HCT116 (cell line): ENCODE results near the gene TMEM109. TPM values are rescaled to one million over a fixed set of nuclear protein-coding genes. Genes with fewer than 3 reads are reported as not detected.

ENCODE experiments used
- ATAC-seq: fragments of 200-7000 bp; cut with Tn5 transposase; 2 replicates; pipeline ENCODE4 v1.9.1; 2020; ENCODE audit warnings: mild to moderate bottlenecking, moderate library complexity
- BruUV-seq: library from RNA; stranded (reverse); fragments of 400-500 nt; replicated peaks from 2 replicates; lab custom pipeline; 2021; lab: Mats Ljungman, UMichigan
- CTCF ChIA-PET: fragments of 300-600 bp; sonication (Branson Sonifier 250); formaldehyde crosslinking; loops from one replicate; lab custom pipeline; 2021; ENCODE audit warnings: antibody characterized with exemption; lab: Charles Lee
- POLR2A ChIA-PET: fragments of 300-600, 350-600 bp; sonication (Branson Sonifier 250); formaldehyde crosslinking; loops from one replicate; lab custom pipeline; 2021; ENCODE audit warnings: antibody characterized with exemption; lab: Charles Lee
- RAD21 ChIA-PET, 2 experiments: fragments of 300-600 bp; sonication (Branson Sonifier 250); formaldehyde crosslinking; loops; one replicate each; lab custom pipeline; 2023; ENCODE audit warnings: low total read pairs in 2 of 2; ENCODE audit not compliant: uncharacterized antibody in 2 of 2, unreplicated experiment in 2 of 2, low non-redundant PET in 1 of 2; lab: Charles Lee
- DNase-seq: peaks from one replicate; pipeline ENCODE4 v3.0.0-alpha.2; 2010; ENCODE audit warnings: low read depth, low spot score
- H2AFZ ChIP-seq: fragments of 200-600 bp; shearing (Covaris generic), sonication (generic); 2 replicates; pipeline ENCODE4 v1.6.1; 2017; ENCODE audit warnings: low read depth, mixed run types, mixed read lengths, antibody characterized with exemption, low read length; ENCODE audit not compliant: poor library complexity, severe bottlenecking
- H3K27ac ChIP-seq: 2 replicates; pipeline ENCODE4 v1.5.1; 2012; ENCODE audit warnings: low read depth, low read length
- H3K27me3 ChIP-seq: fragments of 200-600 bp; sonication (generic); 2 replicates; pipeline ENCODE4 v1.6.1; 2016; ENCODE audit warnings: mixed run types, low read length, mixed read lengths; ENCODE audit not compliant: insufficient read depth
- H3K36me3 ChIP-seq, 2 experiments: fragments of 200-500 bp in 1 of 2; fragments of 200-600 bp in 1 of 2; sonication (Bioruptor generic) in 1 of 2; sonication (generic) in 1 of 2; 2 replicates each; pipeline versions ENCODE4 v1.5.1 to v1.6.1; 2014 to 2016; ENCODE audit warnings: low read length in 2 of 2, inconsistent platforms in 1 of 2, mixed read lengths in 1 of 2, mixed run types in 1 of 2; ENCODE audit not compliant: insufficient read depth in 2 of 2, control insufficient read depth in 1 of 2
- H3K4me1 ChIP-seq, 2 experiments: fragments of 200-600 bp in 1 of 2; sonication (generic) in 1 of 2; 2 replicates each; pipeline versions ENCODE4 v1.5.1 to v1.6.1; 2012 to 2017; ENCODE audit warnings: low read length in 2 of 2, inconsistent platforms in 1 of 2, mild to moderate bottlenecking in 1 of 2, mixed read lengths in 1 of 2, mixed run types in 1 of 2, moderate library complexity in 1 of 2; ENCODE audit not compliant: insufficient read depth in 2 of 2, control insufficient read depth in 1 of 2
- H3K4me2 ChIP-seq: fragments of 200-600 bp; sonication (generic); 2 replicates; pipeline ENCODE4 v1.6.1; 2017; ENCODE audit warnings: mixed run types, low read length, mixed read lengths
- H3K4me3 ChIP-seq, 2 experiments: fragments of 200-600 bp in 1 of 2; sonication (generic) in 1 of 2; replicated peaks in 1 of 2; 2 replicates each; pipeline ENCODE4 v1.5.1; 2011 to 2016; ENCODE audit warnings: low read length in 2 of 2, control low read depth in 1 of 2, low read depth in 1 of 2, mild to moderate bottlenecking in 1 of 2, mixed read lengths in 1 of 2, mixed run types in 1 of 2
- H3K79me2 ChIP-seq: fragments of 200-600 bp; sonication (generic); 2 replicates; pipeline ENCODE4 v1.6.1; 2017; ENCODE audit warnings: mild to moderate bottlenecking, mixed run types, low read length, moderate library complexity, mixed read lengths; ENCODE audit not compliant: insufficient read depth
- H3K9ac ChIP-seq: fragments of 200-600 bp; sonication (generic); 2 replicates; pipeline ENCODE4 v1.6.1; 2016; ENCODE audit warnings: low read length, mixed read lengths
- H3K9me2 ChIP-seq: fragments of 200-600 bp; sonication (generic), shearing (Covaris generic); 2 replicates; pipeline ENCODE4 v1.6.1; 2017; ENCODE audit warnings: mixed run types, mild to moderate bottlenecking, moderate library complexity; ENCODE audit not compliant: insufficient read depth
- H3K9me3 ChIP-seq, 2 experiments: fragments of 200-500 bp in 1 of 2; fragments of 200-600 bp in 1 of 2; sonication (Bioruptor generic) in 1 of 2; sonication (generic) in 1 of 2; 2 replicates each; pipeline ENCODE4 v1.6.1; 2014 to 2017; ENCODE audit warnings: low read length in 2 of 2, mixed read lengths in 2 of 2, inconsistent platforms in 1 of 2, low read depth in 1 of 2, mild to moderate bottlenecking in 1 of 2, mixed run types in 1 of 2, moderate library complexity in 1 of 2; ENCODE audit not compliant: control insufficient read depth in 1 of 2, insufficient read depth in 1 of 2
- H4K20me1 ChIP-seq: fragments of 200-600 bp; sonication (generic), shearing (Covaris generic); 2 replicates; pipeline ENCODE4 v1.6.1; 2017; ENCODE audit warnings: mixed run types, mild to moderate bottlenecking, moderate library complexity; ENCODE audit not compliant: insufficient read depth
- CBX3 ChIP-seq: IDR thresholded peaks from 2 replicates; pipeline ENCODE4 v1.6.1; 2012; ENCODE audit warnings: low read depth
- CEBPB ChIP-seq: IDR thresholded peaks from 2 replicates; pipeline ENCODE4 v1.6.1; 2012; ENCODE audit warnings: low read depth
- CTCF ChIP-seq, 3 experiments: fragments of 200-600 bp in 1 of 3; sonication (generic) in 1 of 3; IDR thresholded peaks in 2 of 3; conservative IDR thresholded peaks in 1 of 3; 2 replicates each; pipeline ENCODE4 v1.5.1; 2012 to 2017; ENCODE audit warnings: low read depth in 2 of 3, low read length in 2 of 3, antibody characterized with exemption in 1 of 3, borderline replicate concordance in 1 of 3, control low read depth in 1 of 3, mild to moderate bottlenecking in 1 of 3, mixed read lengths in 1 of 3, mixed run types in 1 of 3, moderate library complexity in 1 of 3; ENCODE audit not compliant: insufficient read depth in 1 of 3
- JUND ChIP-seq: IDR thresholded peaks from 2 replicates; pipeline ENCODE4 v1.6.1; 2012
- POLR2A ChIP-seq: IDR thresholded peaks from 2 replicates; pipeline ENCODE4 v1.7.0; 2011; ENCODE audit warnings: borderline replicate concordance; ENCODE audit not compliant: insufficient read depth, insufficient read length; ENCODE audit errors: extremely low read depth
- ZBTB33 ChIP-seq: IDR thresholded peaks from 2 replicates; pipeline ENCODE4 v1.6.1; 2011; ENCODE audit warnings: mild to moderate bottlenecking, low read length, moderate library complexity; ENCODE audit not compliant: insufficient replicate concordance; ENCODE audit errors: extremely low read depth
- intact Hi-C: fragments of 100-400 bp; cut with micrococcal nuclease; formaldehyde crosslinking; loops from 2 replicates; pipeline ENCODE4 v1.10.0; 2022
- total RNA-seq: library from RNA; stranded (reverse); gene quantifications from one replicate; pipeline ENCODE4 v1.2.1, GENCODE V29; 2021; ENCODE audit not compliant: unreplicated experiment
- TF ChIP-seq, protein P1 (sequence below): IDR thresholded peaks from 2 replicates; pipeline ENCODE4 v1.6.1; 2012
- TF ChIP-seq, protein P2 (sequence below): IDR thresholded peaks from 2 replicates; pipeline ENCODE4 v1.6.1; 2012

Gene TMEM109
- total RNA-seq, 1 experiment from 2014 or later = 44.4 TPM

DNA sequence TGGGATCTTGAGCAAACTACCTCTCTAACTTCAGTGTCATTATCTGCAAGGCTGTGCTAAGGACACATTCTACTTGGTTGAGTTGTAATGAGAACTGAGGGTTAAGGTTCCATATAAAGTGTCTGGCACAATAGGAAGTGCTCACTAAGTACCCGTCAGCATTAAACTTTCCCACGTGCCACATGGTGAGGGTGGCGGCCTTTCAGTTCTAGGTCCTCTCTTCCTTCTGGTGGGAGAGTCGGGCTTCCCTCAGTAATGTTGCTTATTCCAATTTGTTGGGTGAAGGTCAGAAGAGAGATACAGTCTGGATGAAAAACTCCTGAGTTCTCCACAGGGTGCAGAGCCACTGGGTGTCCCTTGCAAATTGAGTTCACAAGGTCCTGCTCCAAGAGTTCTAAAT lies 52.9 kb downstream of the TMEM109 start (continued):
- TF ChIP-seq CTCF (IDR thresholded peaks at IDR 0.05 in 2 of 3, conservative IDR thresholded peaks at IDR 0.05 in 1 of 3; ENCODE audit: borderline replicate concordance in 1 of 3, insufficient read depth in 1 of 3, low read depth in 2 of 3, low read length in 2 of 3) = no peak
- TF ChIP-seq, all 23 proteins: peak for 0

- RAD21 ChIA-PET = no interaction called here
- no peak overlapping the region for H2AFZ ChIP-seq
- POLR2A ChIA-PET = no interaction called here
- H3K4me2 ChIP-seq = no peak overlapping the region
- ATAC-seq = no peak
- intact Hi-C loops = no loop called here
- H3K4me3 ChIP-seq = no peak overlapping the region
- no peaks in the 10 kb centered on the region; a peak in 2 of 4 replicates for H3K9me3 ChIP-seq
- no TSS peak for BruUV-seq
- H3K79me2 ChIP-seq = no peaks in the 10 kb centered on the region
- H3K27me3 ChIP-seq = no peaks in the 10 kb centered on the region
- no peaks in the 10 kb centered on the region for H4K20me1 ChIP-seq
- no peaks in the 10 kb centered on the region for H3K4me1 ChIP-seq
- CTCF ChIA-PET = no interaction called here
- H3K27ac ChIP-seq = no peak overlapping the region
- no peaks in the 10 kb centered on the region for H3K9me2 ChIP-seq
- no peak for DNase-seq
- H3K9ac ChIP-seq = no peak overlapping the region
- H3K36me3 ChIP-seq = no peaks in the 10 kb centered on the region
- TF ChIP-seq, protein P1, sequence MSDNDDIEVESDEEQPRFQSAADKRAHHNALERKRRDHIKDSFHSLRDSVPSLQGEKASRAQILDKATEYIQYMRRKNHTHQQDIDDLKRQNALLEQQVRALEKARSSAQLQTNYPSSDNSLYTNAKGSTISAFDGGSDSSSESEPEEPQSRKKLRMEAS = no peak
- TF ChIP-seq JUND = no peak
- TF ChIP-seq POLR2A = no peak
- TF ChIP-seq CBX3 = peak; percentile 53; the same call in 1 of the 2 replicates
- no peak for TF ChIP-seq ZBTB33
- TF ChIP-seq CEBPB = no peak
- TF ChIP-seq, protein P2, sequence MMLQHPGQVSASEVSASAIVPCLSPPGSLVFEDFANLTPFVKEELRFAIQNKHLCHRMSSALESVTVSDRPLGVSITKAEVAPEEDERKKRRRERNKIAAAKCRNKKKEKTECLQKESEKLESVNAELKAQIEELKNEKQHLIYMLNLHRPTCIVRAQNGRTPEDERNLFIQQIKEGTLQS = no peak
- TF ChIP-seq, all 23 proteins: peak for 1
These were observed 54.3 kb downstream of the TMEM109 start for GRCh38 chr11:60968223-60968622.
